Measurements from ENCODE around the gene KIF1A. TPM values are rescaled to one million over a fixed set of nuclear protein-coding genes. Genes with fewer than 3 reads are reported as not detected.

KIF1A gene
- total and polyA plus RNA-seq, 2 donors (not counting 3 experiments of a cell fraction or from before 2014, with no cell fraction given): 0.11 to 0.64 TPM

- H3K4me3 ChIP-seq (replicated peaks in 1 of 3; ENCODE audit: insufficient read depth in 1 of 3, low read depth in 1 of 3, low read length in 3 of 3): no peak overlapping the region
- H3K79me2 ChIP-seq (ENCODE audit: control insufficient read depth, insufficient read depth, low read length): no peaks in the 10 kb centered on the region
- TF ChIP-seq MAX (IDR thresholded peaks at IDR 0.05; ENCODE audit: insufficient read depth, insufficient read length): no peak
- no peak for TF ChIP-seq EZH2 (IDR thresholded peaks at IDR 0.05; ENCODE audit: borderline replicate concordance, low read depth, low read length, severe bottlenecking)
- no peak for TF ChIP-seq POLR2A (IDR thresholded peaks at IDR 0.05; ENCODE audit: low read depth, low read length)
- no peak for TF ChIP-seq FOS (IDR thresholded peaks at IDR 0.05; ENCODE audit: borderline replicate concordance, insufficient read depth, low read length)
- TF ChIP-seq POLR2AphosphoS5 (IDR thresholded peaks at IDR 0.05; ENCODE audit: insufficient read depth, low read depth, low read length): no peak
- TF ChIP-seq MYC (IDR thresholded peaks at IDR 0.05; ENCODE audit: low read depth, low read length): no peak
- no peak for TF ChIP-seq JUN (IDR thresholded peaks at IDR 0.05; ENCODE audit: borderline replicate concordance, insufficient read depth, insufficient read length, low read depth)
- no peak for TF ChIP-seq CTCF (IDR thresholded peaks at IDR 0.05; ENCODE audit: extremely low read depth in 1 of 2, insufficient read depth in 1 of 2, low read depth in 1 of 2, low read length in 2 of 2)
- no peak for TF ChIP-seq GATA2 (IDR thresholded peaks at IDR 0.05; ENCODE audit: insufficient read depth, insufficient read length, low read depth, low read length)
- ChIA-PET CTCF (no interaction called here), POLR2A (no interaction called here)
- no peak for FAIRE-seq
- no peak for DNase-seq (ENCODE audit: low read depth, low spot score)
- no TSS peak for BruUV-seq (replicated peaks)
- no peaks in the 10 kb centered on the region for H4K20me1 ChIP-seq (replicated peaks; ENCODE audit: control insufficient read depth, extremely low read depth, insufficient read depth, low read length)
- H3K9me1 ChIP-seq (replicated peaks; ENCODE audit: control insufficient read depth, extremely low read depth, insufficient read depth, low read length): no peaks in the 10 kb centered on the region
- H3K4me2 ChIP-seq (ENCODE audit: insufficient read depth, low read length): no peak overlapping the region
- no peak overlapping the region for H2AFZ ChIP-seq (ENCODE audit: low read depth, low read length)
- dilution Hi-C loops (cut with MboI; ENCODE audit: extremely low pct_ligation_motif_present, low sequenced_read_pairs): no loop called here
- no peaks in the 10 kb centered on the region for H3K4me1 ChIP-seq (ENCODE audit: control insufficient read depth, extremely low read depth, insufficient read depth, low read length)
- no peak overlapping the region for H3K27ac ChIP-seq (ENCODE audit: insufficient read depth, low read depth, low read length)
- intact Hi-C loops (cut with micrococcal nuclease): no loop called here
- no peak overlapping the region for H3K9ac ChIP-seq (replicated peaks; ENCODE audit: extremely low read depth, insufficient read depth, low read length)
- H3K9me3 ChIP-seq (replicated peaks; ENCODE audit: control insufficient read depth, insufficient read depth, low read length): no peaks in the 10 kb centered on the region
- H3K27me3 ChIP-seq (ENCODE audit: control insufficient read depth in 2 of 2, insufficient read depth in 2 of 2, low read length in 2 of 2): peaks cover 11 to 20% of the 10 kb centered on the region in 2 experiments
- H3K36me3 ChIP-seq (ENCODE audit: control insufficient read depth in 2 of 2, extremely low read depth in 1 of 2, insufficient read depth in 2 of 2, low read length in 2 of 2): no peaks in the 10 kb centered on the region
Observed at GRCh38 chr2:240796543-240797499, 23.2 kb downstream of the KIF1A start.

Data from endothelial cell of umbilical vein (primary cell).